H1 (cell line): Measurements from ENCODE around the gene RAI2. TPM values are rescaled to one million over a fixed set of nuclear protein-coding genes. Genes with fewer than 3 reads are reported as not detected.

Source experiments
- BACH1 ChIP-seq: IDR thresholded peaks from 2 replicates; pipeline ENCODE4 v1.6.1; 2012; ENCODE audit warnings: low read length, improper control_type of control experiment
- CHD1 ChIP-seq: IDR thresholded peaks from 2 replicates; pipeline ENCODE4 v1.6.1; 2012; ENCODE audit warnings: low read depth, low read length, improper control_type of control experiment
- KDM1A ChIP-seq: fragments of 200-600, 300-600 bp; sonication (generic); IDR thresholded peaks from 2 replicates; pipeline ENCODE4 v1.7.1; 2016; ENCODE audit warnings: mild to moderate bottlenecking, low read length, borderline replicate concordance
- KDM4A ChIP-seq: IDR thresholded peaks from one replicate; pipeline ENCODE4 v1.7.1; 2012; ENCODE audit warnings: low read depth, mild to moderate bottlenecking, moderate library complexity, low read length, inconsistent platforms; ENCODE audit not compliant: severe bottlenecking
- PHF8 ChIP-seq: fragments of 200-600 bp; sonication (generic); conservative IDR thresholded peaks from 2 replicates; pipeline ENCODE4 v1.7.1; 2012; ENCODE audit warnings: low read depth, mild to moderate bottlenecking, inconsistent platforms, low read length, moderate library complexity
- POLR2A ChIP-seq, 2 experiments: IDR thresholded peaks; 1 replicate in 1 of 2; 2 replicates in 1 of 2; pipeline ENCODE4 v1.6.1; 2011; ENCODE audit warnings: low read depth in 2 of 2, low read length in 2 of 2, mild to moderate bottlenecking in 2 of 2; ENCODE audit errors: control extremely low read depth in 1 of 2
- polyA plus RNA-seq, 7 experiments: library from polyadenylated mRNA; depleted of rRNA in 3 of 7; stranded (reverse) in 5 of 7; unstranded in 2 of 7; fragments of >200 nt in 5 of 7; fragments of 200-250 nt in 2 of 7; gene quantifications; 1 replicate in 5 of 7; 2 replicates in 1 of 7; 4 replicates in 1 of 7; pipeline versions ENCODE4 v1.2.1 to v1.2.3, GENCODE V29; 2011 to 2013; ENCODE audit warnings: missing spikeins in 2 of 7, mixed read lengths in 2 of 7
- total RNA-seq: library from RNA; stranded (reverse); fragmentation: NEBNext Ultra II Directional; extraction: Animal tissue kit (Norgen Biotek cat#: 25700); gene quantifications from 2 replicates; pipeline ENCODE4 v1.2.1, GENCODE V29; 2021
- TF ChIP-seq, protein P1 (sequence below): fragments of 300-600 bp; sonication (generic); IDR thresholded peaks from 2 replicates; pipeline ENCODE4 v1.7.1; 2012; ENCODE audit warnings: low read length, moderate library complexity, mild to moderate bottlenecking, inconsistent platforms; ENCODE audit not compliant: insufficient replicate concordance

RAI2 gene
- total and polyA plus RNA-seq, 2 of the 8 experiments (the other 6 are each of a cell fraction or from before 2014, with no cell fraction given): 0.60 to 2.0 TPM

DNA sequence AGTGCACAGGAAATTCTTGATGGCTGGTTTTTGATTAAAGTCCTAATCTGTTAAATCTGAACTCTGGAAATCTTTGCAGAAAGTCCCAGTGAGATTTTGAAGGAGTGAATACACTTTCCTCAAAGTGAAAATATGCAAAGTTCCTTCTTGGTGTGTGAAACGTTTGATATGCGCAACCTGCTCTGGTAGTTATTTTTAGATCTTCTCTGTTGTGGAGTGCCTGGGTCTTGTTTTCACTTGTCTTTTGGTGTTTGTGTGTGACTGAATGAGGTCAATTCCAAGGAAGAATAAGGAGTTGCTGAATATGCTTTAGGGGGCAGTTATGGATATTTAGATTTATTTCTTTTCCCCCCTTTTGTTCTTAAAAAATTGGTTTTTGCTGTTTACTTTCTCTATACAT is 82.1 kb downstream of the RAI2 start (continued):
- TF ChIP-seq, protein P1, sequence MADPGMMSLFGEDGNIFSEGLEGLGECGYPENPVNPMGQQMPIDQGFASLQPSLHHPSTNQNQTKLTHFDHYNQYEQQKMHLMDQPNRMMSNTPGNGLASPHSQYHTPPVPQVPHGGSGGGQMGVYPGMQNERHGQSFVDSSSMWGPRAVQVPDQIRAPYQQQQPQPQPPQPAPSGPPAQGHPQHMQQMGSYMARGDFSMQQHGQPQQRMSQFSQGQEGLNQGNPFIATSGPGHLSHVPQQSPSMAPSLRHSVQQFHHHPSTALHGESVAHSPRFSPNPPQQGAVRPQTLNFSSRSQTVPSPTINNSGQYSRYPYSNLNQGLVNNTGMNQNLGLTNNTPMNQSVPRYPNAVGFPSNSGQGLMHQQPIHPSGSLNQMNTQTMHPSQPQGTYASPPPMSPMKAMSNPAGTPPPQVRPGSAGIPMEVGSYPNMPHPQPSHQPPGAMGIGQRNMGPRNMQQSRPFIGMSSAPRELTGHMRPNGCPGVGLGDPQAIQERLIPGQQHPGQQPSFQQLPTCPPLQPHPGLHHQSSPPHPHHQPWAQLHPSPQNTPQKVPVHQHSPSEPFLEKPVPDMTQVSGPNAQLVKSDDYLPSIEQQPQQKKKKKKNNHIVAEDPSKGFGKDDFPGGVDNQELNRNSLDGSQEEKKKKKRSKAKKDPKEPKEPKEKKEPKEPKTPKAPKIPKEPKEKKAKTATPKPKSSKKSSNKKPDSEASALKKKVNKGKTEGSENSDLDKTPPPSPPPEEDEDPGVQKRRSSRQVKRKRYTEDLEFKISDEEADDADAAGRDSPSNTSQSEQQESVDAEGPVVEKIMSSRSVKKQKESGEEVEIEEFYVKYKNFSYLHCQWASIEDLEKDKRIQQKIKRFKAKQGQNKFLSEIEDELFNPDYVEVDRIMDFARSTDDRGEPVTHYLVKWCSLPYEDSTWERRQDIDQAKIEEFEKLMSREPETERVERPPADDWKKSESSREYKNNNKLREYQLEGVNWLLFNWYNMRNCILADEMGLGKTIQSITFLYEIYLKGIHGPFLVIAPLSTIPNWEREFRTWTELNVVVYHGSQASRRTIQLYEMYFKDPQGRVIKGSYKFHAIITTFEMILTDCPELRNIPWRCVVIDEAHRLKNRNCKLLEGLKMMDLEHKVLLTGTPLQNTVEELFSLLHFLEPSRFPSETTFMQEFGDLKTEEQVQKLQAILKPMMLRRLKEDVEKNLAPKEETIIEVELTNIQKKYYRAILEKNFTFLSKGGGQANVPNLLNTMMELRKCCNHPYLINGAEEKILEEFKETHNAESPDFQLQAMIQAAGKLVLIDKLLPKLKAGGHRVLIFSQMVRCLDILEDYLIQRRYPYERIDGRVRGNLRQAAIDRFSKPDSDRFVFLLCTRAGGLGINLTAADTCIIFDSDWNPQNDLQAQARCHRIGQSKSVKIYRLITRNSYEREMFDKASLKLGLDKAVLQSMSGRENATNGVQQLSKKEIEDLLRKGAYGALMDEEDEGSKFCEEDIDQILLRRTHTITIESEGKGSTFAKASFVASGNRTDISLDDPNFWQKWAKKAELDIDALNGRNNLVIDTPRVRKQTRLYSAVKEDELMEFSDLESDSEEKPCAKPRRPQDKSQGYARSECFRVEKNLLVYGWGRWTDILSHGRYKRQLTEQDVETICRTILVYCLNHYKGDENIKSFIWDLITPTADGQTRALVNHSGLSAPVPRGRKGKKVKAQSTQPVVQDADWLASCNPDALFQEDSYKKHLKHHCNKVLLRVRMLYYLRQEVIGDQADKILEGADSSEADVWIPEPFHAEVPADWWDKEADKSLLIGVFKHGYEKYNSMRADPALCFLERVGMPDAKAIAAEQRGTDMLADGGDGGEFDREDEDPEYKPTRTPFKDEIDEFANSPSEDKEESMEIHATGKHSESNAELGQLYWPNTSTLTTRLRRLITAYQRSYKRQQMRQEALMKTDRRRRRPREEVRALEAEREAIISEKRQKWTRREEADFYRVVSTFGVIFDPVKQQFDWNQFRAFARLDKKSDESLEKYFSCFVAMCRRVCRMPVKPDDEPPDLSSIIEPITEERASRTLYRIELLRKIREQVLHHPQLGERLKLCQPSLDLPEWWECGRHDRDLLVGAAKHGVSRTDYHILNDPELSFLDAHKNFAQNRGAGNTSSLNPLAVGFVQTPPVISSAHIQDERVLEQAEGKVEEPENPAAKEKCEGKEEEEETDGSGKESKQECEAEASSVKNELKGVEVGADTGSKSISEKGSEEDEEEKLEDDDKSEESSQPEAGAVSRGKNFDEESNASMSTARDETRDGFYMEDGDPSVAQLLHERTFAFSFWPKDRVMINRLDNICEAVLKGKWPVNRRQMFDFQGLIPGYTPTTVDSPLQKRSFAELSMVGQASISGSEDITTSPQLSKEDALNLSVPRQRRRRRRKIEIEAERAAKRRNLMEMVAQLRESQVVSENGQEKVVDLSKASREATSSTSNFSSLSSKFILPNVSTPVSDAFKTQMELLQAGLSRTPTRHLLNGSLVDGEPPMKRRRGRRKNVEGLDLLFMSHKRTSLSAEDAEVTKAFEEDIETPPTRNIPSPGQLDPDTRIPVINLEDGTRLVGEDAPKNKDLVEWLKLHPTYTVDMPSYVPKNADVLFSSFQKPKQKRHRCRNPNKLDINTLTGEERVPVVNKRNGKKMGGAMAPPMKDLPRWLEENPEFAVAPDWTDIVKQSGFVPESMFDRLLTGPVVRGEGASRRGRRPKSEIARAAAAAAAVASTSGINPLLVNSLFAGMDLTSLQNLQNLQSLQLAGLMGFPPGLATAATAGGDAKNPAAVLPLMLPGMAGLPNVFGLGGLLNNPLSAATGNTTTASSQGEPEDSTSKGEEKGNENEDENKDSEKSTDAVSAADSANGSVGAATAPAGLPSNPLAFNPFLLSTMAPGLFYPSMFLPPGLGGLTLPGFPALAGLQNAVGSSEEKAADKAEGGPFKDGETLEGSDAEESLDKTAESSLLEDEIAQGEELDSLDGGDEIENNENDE: no peak
- TF ChIP-seq KDM1A (no peak), BACH1 (no peak), KDM4A (no peak), POLR2A (IDR thresholded peaks at IDR 0.05; ENCODE audit: control extremely low read depth in 1 of 2, low read depth in 2 of 2, low read length in 2 of 2) (no peak), CHD1 (no peak), PHF8 (no peak)
